ENCODE data around the gene CIZ1. TPM values are rescaled to one million over a fixed set of nuclear protein-coding genes. Genes with fewer than 3 reads are reported as not detected.
"Not testable (repeated sequence)": the region's sequence is repeated elsewhere in the genome, so short reads cannot be mapped to it uniquely, and the experiment has no call there.

CIZ1 gene
- polyA plus RNA-seq, 3 donors from 2014 or later = 4.4 to 36.4 (median 9.1) TPM

GRCh38 chr9:128190516-128191405 lies 611 bp downstream of the CIZ1 start:
- Mint-ChIP-seq H3K9me3 (no peaks in the 10 kb centered on the region), H3K4me3 (peak overlapping the region; percentile 92 to 95 (median 93)), H3K4me1 (peaks cover 26 to 36% of the 10 kb centered on the region in 2 donors), H3K27ac (peak overlapping the region; percentile 73 to 98 (median 92)), H3K36me3 (peaks cover 0 to 26% (median 5%) of the 10 kb centered on the region in 3 donors), H3K27me3 (ENCODE audit: low read depth in 3 of 3) (peaks cover 0 to 8% (median 5%) of the 10 kb centered on the region in 3 donors)
- no peak for DNase-seq

- Mint-ChIP-seq H3K27ac (peak overlapping the region; percentile 64 to 88 (median 78)), H3K36me3 (peaks cover 0 to 26% (median 5%) of the 10 kb centered on the region in 3 donors), H3K9me3 (no peaks in the 10 kb centered on the region), H3K27me3 (ENCODE audit: low read depth in 3 of 3) (peaks cover 0 to 8% (median 5%) of the 10 kb centered on the region in 3 donors), H3K4me3 (peak overlapping the region; percentile 76 to 93 (median 92)), H3K4me1 (peaks cover 26 to 36% of the 10 kb centered on the region in 2 donors)
- DNase-seq = no peak
Measured at GRCh38 chr9:128190013-128190412, 1.4 kb downstream of the CIZ1 start.

- no peaks in the 10 kb centered on the region for H3K9me3 Mint-ChIP-seq
- peak overlapping the region in 1 of 5 donors; percentile 12 for H3K4me3 Mint-ChIP-seq
- no peak overlapping the region for H3K27ac Mint-ChIP-seq
- no peak for DNase-seq
- H3K27me3 Mint-ChIP-seq (ENCODE audit: low read depth in 3 of 3) = peaks cover 0 to 8% (median 5%) of the 10 kb centered on the region in 3 donors
- peaks cover 26 to 36% of the 10 kb centered on the region in 2 donors for H3K4me1 Mint-ChIP-seq
- H3K36me3 Mint-ChIP-seq = peaks cover 0 to 33% (median 5%) of the 10 kb centered on the region in 3 donors
Measured at GRCh38 chr9:128188209-128188608, 3.2 kb downstream of the CIZ1 start.

- no peak overlapping the region for H3K4me3 Mint-ChIP-seq
- peaks cover 22 to 36% of the 10 kb centered on the region in 2 donors for H3K4me1 Mint-ChIP-seq
- H3K9me3 Mint-ChIP-seq = no peaks in the 10 kb centered on the region
- peaks cover 3 to 39% (median 9%) of the 10 kb centered on the region in 3 donors for H3K36me3 Mint-ChIP-seq
- no peak for DNase-seq
- H3K27me3 Mint-ChIP-seq (ENCODE audit: low read depth in 3 of 3) = peaks cover 0 to 8% (median 5%) of the 10 kb centered on the region in 3 donors
- peak overlapping the region in 1 of 6 donors; percentile 19 for H3K27ac Mint-ChIP-seq
Measured at GRCh38 chr9:128187361-128187760, 4.0 kb downstream of the CIZ1 start.

GRCh38 chr9:128185979-128186965 lies 5.1 kb downstream of the CIZ1 start:
- no peak for DNase-seq
- H3K27me3 Mint-ChIP-seq (ENCODE audit: low read depth in 3 of 3) = peaks cover 0 to 8% (median 5%) of the 10 kb centered on the region in 3 donors
- peaks cover 6 to 43% (median 13%) of the 10 kb centered on the region in 3 donors for H3K36me3 Mint-ChIP-seq
- H3K27ac Mint-ChIP-seq = peak overlapping the region in 1 of 6 donors; percentile 11
- H3K4me3 Mint-ChIP-seq = no peak overlapping the region
- H3K4me1 Mint-ChIP-seq = peaks cover 17 to 29% of the 10 kb centered on the region in 2 donors
- H3K9me3 Mint-ChIP-seq = no peaks in the 10 kb centered on the region

- no peaks in the 10 kb centered on the region for H3K9me3 Mint-ChIP-seq
- H3K4me3 Mint-ChIP-seq = no peak overlapping the region
- peak overlapping the region in 1 of 6 donors; percentile 13 for H3K27ac Mint-ChIP-seq
- H3K4me1 Mint-ChIP-seq = peaks cover 3 to 9% of the 10 kb centered on the region in 2 donors
- peaks cover 6 to 51% (median 29%) of the 10 kb centered on the region in 3 donors for H3K36me3 Mint-ChIP-seq
- peaks cover 0 to 7% (median 5%) of the 10 kb centered on the region in 3 donors for H3K27me3 Mint-ChIP-seq (ENCODE audit: low read depth in 3 of 3)
- DNase-seq = no peak
Measured at GRCh38 chr9:128182893-128183588, 8.3 kb downstream of the CIZ1 start.

GRCh38 chr9:128181480-128181879 lies 9.9 kb downstream of the CIZ1 start:
- not testable (repeated sequence) for H3K9me3 Mint-ChIP-seq; H3K27me3 Mint-ChIP-seq (ENCODE audit: low read depth in 3 of 3); H3K4me3 Mint-ChIP-seq; DNase-seq; H3K27ac Mint-ChIP-seq; H3K4me1 Mint-ChIP-seq
- peaks cover 6 to 39% (median 27%) of the 10 kb centered on the region in 3 donors for H3K36me3 Mint-ChIP-seq

GRCh38 chr9:128180447-128180846 lies 10.9 kb downstream of the CIZ1 start:
- DNase-seq = no peak
- no peak overlapping the region for H3K27ac Mint-ChIP-seq

GRCh38 chr9:128180001-128180400 lies 11.4 kb downstream of the CIZ1 start:
- Mint-ChIP-seq H3K9me3 (no peaks in the 10 kb centered on the region), H3K27me3 (ENCODE audit: low read depth in 3 of 3) (peaks cover 0 to 4% (median 0%) of the 10 kb centered on the region in 3 donors), H3K4me3 (no peak overlapping the region), H3K36me3 (peaks cover 13 to 38% (median 24%) of the 10 kb centered on the region in 3 donors), H3K27ac (no peak overlapping the region), H3K4me1 (no peaks in the 10 kb centered on the region)
- no peak for DNase-seq

More at GRCh38 chr9:128180447-128180846, 10.9 kb downstream of the CIZ1 start:
- no peak overlapping the region for H3K4me3 Mint-ChIP-seq
- peaks cover 0 to 4% (median 0%) of the 10 kb centered on the region in 3 donors for H3K27me3 Mint-ChIP-seq (ENCODE audit: low read depth in 3 of 3)
- no peaks in the 10 kb centered on the region for H3K9me3 Mint-ChIP-seq
- H3K36me3 Mint-ChIP-seq = peaks cover 8 to 35% (median 24%) of the 10 kb centered on the region in 3 donors
- no peaks in the 10 kb centered on the region for H3K4me1 Mint-ChIP-seq

- Mint-ChIP-seq H3K27me3 (ENCODE audit: low read depth in 3 of 3) (peaks cover 0 to 4% (median 0%) of the 10 kb centered on the region in 3 donors), H3K4me1 (no peaks in the 10 kb centered on the region), H3K4me3 (no peak overlapping the region), H3K9me3 (no peaks in the 10 kb centered on the region), H3K36me3 (peaks cover 14 to 38% (median 24%) of the 10 kb centered on the region in 3 donors), H3K27ac (peak overlapping the region in 1 of 6 donors; percentile 40)
- no peak for DNase-seq
Measured at GRCh38 chr9:128178806-128179431, 12.5 kb downstream of the CIZ1 start.

GRCh38 chr9:128175726-128176125 lies 15.6 kb downstream of the CIZ1 start:
- peak overlapping the region in 1 of 6 donors; percentile 1 for H3K27ac Mint-ChIP-seq
- H3K27me3 Mint-ChIP-seq (ENCODE audit: low read depth in 3 of 3) = peaks cover 0 to 4% (median 0%) of the 10 kb centered on the region in 3 donors
- no peaks in the 10 kb centered on the region for H3K4me1 Mint-ChIP-seq
- H3K36me3 Mint-ChIP-seq = peaks cover 8 to 24% (median 17%) of the 10 kb centered on the region in 3 donors
- DNase-seq = no peak
- no peaks in the 10 kb centered on the region for H3K9me3 Mint-ChIP-seq
- no peak overlapping the region for H3K4me3 Mint-ChIP-seq

- Mint-ChIP-seq H3K27me3 (ENCODE audit: low read depth in 3 of 3) (peaks cover 0 to 3% (median 0%) of the 10 kb centered on the region in 3 donors), H3K4me3 (no peak overlapping the region), H3K4me1 (no peaks in the 10 kb centered on the region), H3K9me3 (no peaks in the 10 kb centered on the region), H3K27ac (no peak overlapping the region), H3K36me3 (peaks cover 8 to 21% (median 14%) of the 10 kb centered on the region in 3 donors)
- DNase-seq = no peak
Measured at GRCh38 chr9:128175102-128175563, 16.2 kb downstream of the CIZ1 start.
